Stomach (tissue), 4 donors: ENCODE data around the gene LUZP2.

ENCODE experiments used
- CTCF ChIP-seq, 7 experiments: fragments of 450-650 bp in 4 of 7; fragments of 200-600 bp in 3 of 7; sonication (generic) in 3 of 7; IDR thresholded peaks; one replicate each; pipeline ENCODE4 v1.5.1; 2016 to 2019; ENCODE audit warnings: antibody characterized with exemption in 7 of 7, control low read depth in 2 of 7, mild to moderate bottlenecking in 1 of 7
- EP300 ChIP-seq: sonication (generic); formaldehyde crosslinking; IDR thresholded peaks from one replicate; pipeline ENCODE4 v1.6.1; 2017; ENCODE audit warnings: antibody characterized with exemption

GRCh38 chr11:24688981-24689380 lies 192.1 kb downstream of the LUZP2 start:
- TF ChIP-seq EP300, result no peak
- TF ChIP-seq CTCF (IDR thresholded peaks at IDR 0.05), result no peak
